Left hindlimb (tissue), 1 donor: Measurements from ENCODE around the gene ABR.
"Not testable (repeated sequence)": the region's sequence is repeated elsewhere in the genome, so short reads cannot be mapped to it uniquely, and the experiment has no call there.

ENCODE experiments used
- DNase-seq: peaks from one replicate; pipeline ENCODE4 v3.0.0-alpha.2; 2018

The ABR gene

DNA sequence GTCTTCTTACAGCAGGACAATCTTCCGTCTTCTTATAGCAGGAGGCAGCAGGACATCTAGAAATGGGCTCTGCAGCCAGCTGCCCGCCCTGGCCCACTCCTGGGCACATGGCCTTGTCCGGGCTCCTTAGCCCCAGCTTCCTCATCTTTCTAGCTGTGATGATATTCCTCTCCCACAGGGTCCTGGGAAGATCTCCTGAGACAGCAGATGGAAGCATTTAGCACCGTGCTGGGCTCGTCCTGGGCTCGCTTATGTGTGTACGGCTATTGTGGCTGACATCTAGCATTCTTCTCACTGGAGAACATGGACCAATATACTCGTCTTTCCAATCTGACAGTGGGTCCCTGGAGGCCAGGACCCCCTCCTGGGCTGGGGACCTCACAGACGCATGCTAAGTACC is 134.3 kb downstream of the ABR start:
- no peak for DNase-seq

DNA sequence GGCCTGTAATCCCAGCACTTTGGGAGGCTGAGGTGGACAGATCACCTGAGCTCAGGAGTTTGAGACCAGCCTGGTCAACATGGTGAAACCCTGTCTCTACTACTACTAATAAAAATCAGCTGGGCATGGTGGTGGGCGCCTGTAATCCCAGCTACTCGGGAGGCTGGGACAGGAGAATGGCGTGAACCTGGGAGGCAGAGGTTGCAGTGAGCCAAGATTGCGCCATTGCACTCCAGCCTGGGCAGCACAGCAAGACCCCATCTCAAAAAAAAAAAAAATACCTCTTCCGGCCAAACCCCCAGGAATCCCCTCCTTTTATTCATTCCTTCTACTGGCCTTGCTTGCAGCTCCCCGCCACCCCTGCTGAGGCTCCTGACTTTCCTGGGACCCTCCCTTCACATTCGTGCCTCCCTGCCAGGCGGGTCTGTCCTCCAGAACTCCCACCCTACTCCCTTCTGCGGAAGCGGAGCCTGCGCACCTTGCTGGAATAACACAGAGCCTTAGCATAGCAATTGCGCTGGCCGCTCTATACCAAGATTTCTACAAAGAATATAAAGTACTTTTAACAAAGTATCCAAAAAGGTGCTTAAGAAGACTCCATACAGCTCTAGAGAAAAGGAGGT is 135.3 kb downstream of the ABR start:
- DNase-seq, result not testable (repeated sequence)

DNA sequence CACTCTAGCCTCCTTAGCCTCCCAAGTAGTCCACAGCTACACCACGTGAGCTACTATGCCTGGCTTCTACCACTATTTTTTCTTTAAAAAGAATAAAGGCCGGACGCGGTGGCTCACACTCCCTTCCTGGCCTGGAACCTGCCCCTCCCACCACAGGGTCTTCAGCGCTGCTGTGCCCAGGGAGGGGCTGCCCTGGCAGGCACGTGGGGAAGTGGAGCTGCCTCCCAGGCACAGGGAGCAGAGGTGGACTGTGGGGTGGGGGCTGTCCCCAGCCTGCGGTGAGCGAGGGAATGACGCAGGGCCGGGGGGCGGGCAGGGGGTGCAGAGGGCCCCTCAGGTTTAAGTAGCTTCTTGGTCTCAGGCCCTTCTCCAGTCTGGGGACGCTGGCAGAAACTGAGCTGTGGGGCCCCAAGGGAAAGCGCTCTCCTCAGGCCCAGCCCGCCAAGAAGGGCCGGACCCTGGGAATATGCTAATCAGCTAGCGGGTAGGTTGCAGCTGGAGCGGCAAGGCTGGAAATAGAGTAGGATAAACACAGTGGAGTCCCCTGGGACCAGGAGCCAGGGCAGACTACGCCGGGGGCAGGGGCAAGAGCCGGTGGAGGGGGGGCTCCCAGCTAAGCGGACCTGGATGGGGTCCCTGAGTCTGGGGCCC is 136.1 kb downstream of the ABR start:
- peak; percentile 77 for DNase-seq

DNA sequence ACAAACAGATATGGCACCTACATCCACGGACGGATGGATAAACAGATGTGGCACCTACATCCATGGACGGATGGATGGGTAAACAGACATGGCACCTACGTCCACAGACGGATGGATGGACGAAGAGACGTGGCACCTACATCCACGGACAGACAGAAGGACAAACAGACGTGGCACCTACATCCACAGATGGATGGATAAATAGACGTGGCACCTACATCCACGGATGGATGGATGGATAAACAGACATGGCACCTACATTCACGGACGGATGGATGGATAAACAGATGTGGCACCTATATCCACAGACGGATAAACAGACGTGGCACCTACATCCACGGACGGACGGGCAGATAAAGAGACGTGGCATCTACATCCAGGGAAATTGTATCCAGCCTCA is 137.3 kb downstream of the ABR start:
- no peak for DNase-seq

DNA sequence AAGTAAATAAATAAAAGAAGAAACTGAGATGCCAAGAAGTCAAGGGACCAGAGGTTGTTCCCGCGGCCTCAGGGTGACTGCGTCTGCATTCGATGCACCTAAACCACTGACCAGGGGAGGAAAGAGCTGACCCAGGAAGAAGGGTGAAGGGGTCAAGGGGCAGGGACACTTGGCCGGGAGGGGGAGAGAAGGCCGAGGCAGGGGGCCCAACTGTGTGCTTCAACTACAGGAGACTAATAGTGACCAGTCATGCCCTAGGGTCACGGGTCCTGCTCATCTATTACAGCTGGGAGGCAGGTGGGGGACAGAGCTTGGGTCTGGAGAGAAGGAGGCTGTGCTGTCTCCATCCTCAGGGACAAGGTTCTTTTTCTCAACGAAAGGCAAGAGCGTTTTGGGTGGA is 138.0 kb downstream of the ABR start:
- DNase-seq, result no peak

DNA sequence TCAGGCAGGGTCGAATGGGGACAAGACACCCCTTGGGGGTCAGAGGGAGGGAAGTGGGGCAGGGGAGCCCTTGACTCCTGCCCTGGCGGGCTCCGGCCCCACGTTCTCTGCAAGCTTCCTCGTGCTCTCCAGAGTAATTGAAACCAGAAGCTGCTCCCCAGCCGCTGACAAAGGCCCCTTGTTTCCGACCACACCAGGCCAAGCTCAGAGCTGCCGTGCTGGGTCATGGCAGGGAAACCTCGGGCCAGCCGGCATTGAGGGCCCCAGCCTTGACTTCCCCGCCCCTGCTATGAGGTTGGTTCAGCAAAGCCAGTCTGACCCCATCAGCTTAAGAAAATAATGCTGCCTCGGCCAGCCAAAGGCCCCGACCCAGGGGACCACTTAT is 139.6 kb downstream of the ABR start:
- peak; percentile 75 for DNase-seq

DNA sequence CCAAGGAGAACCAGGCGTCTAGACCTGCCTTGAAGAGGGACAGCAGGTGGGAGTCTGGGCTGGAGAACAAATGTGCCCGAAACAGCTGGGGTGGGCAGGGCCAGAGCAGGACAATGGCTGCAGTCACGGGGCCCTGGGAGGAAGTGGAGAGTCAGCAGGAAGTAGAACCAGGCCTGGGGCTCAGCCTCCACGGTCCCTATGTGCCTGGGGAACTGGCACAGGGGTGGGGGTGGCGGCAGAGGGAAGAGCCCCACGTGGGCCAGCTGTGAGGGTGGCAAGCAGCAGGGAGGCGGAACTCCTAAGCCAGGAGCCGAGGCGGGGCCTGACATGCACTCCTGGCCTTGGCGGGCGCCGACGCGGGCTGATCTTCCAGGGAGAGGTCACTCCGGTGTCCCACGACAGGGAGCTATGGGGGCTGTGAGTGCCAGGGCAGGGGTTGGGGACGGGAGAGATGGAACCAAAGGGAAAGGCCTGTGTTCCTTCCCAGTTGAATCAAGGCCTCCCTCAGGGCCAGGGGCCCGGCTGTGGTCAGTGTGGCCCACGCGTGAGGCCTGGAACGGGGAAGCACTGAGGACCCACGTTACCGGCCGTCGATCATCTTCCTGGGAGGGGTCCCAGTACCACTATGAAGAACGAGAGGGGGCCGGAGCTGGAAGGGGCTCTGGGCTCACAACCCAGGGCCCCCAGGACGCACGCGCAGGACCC is 140.1 kb downstream of the ABR start:
- peak; percentile 83 for DNase-seq

DNA sequence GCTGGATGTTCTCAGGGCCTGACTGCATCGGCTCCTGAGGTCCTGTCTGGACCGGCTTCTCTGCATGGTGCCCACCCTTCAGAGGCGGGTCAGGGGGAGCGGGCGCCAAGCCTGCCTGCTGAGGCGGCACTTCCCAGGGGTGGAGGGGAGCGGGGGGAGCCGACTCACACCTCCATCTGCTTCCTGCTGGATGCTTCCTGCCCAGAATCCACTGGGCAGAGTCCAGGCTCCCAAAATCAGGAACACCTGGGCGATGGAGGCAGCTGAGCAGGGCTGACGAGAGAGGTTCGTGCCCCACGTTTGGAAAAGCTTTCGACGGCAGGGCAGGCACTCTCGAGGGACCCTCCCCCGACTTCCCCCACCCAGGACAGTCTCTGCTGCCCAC is 140.7 kb downstream of the ABR start:
- peak; percentile 63 for DNase-seq

DNA sequence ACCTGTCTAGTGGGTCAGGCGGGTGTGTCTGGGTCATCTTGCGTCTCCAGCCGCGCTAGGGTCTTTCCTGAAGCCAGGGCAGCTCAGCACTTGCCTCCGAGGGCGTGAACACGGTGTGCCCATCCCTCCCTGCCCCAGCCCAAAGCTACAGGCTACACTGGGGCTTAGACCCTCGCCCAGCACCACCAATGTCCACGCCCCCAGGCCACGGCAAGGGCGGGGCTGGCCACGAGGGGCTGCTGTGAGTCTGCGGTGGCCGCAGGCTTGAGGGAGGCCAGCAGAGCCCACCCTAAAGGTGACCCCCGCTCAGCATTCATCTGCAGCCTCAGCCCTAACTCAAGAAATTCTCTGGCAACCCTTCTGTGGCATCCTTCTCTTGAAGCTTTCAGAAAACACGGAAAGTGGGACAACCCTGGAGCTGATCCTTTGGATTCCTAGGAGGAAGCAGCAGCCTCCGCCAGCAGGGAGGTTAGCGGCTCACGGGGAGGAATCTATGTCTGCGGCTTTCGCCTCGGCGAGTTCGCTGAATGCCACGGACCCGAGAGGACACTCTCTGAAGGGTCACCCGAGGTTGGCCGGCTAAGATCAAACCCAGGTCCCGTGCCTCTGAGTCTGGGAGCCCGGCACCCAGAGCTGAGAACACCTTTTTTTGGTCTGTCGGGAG is 141.2 kb downstream of the ABR start:
- no peak for DNase-seq

DNA sequence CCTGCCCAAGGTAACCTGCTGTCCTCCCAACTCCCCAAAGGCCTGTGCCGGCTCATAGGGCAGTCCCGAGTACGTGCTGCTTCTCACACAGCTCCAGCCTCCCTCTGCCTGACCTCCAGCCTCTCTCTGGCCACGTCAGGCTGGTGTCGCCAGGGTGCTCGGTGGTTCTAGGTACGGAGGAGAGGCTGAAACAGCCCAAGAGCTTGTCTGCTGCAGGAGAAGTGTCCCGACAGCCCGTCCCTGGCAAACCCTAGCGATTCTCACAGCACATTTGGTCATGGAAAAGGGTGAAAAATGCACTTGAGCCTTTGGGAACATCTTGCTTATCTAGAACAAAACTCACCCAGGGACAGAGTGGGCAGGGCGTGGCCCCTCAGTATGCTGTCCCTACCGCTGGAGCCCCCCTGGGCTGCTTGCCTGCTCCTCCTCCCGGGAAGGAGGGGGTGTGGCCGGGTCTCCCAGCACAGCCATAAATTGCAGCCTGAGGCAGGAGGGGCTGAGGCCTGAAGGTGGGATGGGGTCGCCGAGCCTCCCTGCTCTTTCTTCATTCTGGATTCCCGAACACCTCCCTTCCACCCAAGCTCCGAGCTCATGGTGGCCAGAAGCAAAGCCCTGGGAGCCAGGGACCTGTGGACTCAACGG is 142.4 kb downstream of the ABR start:
- no peak for DNase-seq

DNA sequence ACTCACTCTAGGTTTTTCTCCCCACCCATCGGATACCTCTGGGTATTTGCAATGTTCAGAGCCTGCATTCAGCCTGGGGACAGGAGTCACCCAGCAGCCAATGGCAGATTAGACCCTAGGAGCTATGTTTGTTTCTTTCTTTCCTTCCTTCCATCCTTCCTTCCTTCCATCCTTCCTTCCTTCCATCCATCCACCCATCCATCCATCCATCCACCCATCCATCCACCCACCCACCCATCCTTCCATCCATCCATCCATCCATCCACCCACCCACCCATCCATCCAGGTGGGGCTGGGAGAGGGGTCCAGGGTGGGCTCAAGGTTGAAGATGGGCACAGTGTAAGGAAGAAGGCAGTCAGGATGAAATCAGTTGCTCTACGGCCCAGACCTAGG is 142.9 kb downstream of the ABR start:
- no peak for DNase-seq

DNA sequence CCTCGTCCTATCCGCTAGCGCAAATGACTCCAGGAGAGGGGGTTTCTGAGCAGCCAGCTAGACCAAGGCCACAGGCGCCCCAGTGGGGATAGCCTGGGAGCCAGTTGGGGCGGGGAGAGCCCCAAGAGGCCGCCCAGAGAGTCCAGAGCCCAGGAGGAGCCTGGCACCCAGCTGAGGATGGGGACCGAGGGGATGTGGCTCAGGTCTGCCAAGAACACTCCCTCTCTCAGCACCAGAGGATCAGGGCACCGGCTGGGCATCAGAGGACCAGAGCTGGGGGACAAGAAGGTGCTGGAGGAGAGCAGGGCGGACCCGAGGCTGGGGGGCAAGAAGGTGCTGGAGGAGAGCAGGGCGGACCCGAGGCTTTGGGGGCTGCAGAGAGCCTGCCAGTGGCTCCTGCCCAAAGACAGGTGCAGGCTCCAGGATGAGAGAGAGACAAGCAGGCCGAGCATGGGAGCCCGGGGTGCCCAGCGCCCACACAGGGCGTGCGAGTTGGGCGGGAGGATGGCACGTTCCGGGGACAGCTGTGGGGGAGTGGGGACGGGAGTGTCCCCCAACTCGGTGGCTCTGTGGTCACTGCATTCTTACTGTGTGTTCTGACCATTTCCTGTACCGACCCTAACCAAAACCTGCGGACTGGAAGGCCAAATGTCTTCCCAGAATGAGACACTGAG is 143.5 kb downstream of the ABR start:
- DNase-seq, result no peak

DNA sequence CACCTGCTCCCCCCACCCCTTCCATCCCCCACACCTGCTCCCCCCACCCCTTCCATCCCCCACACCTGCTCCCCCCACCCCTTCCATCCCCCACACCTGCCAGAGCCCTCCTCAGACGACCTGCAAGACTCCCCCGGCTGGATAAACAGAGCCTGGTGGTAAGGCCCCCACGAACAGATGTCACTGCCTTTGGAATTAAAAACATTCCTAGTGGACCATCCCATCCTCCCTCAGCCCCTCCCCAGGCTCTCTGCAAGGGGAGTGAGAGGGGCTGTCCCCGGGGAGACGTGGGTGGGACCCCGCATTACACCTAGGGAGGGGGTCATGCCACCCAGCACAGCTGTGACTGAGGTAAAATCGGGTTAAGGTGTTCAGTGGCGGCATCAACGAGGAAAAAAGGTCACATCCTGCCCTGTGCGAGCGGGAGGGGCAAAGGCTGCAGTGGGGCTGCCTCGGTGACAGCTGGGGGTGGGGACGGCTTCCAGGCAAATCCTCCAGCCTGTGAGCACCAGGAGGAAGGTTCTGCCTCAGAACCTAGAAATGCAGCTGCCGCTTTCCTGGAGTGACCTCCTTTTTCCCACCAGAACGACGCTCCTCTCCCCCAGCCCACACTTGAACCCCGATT is 144.1 kb downstream of the ABR start:
- no peak for DNase-seq

DNA sequence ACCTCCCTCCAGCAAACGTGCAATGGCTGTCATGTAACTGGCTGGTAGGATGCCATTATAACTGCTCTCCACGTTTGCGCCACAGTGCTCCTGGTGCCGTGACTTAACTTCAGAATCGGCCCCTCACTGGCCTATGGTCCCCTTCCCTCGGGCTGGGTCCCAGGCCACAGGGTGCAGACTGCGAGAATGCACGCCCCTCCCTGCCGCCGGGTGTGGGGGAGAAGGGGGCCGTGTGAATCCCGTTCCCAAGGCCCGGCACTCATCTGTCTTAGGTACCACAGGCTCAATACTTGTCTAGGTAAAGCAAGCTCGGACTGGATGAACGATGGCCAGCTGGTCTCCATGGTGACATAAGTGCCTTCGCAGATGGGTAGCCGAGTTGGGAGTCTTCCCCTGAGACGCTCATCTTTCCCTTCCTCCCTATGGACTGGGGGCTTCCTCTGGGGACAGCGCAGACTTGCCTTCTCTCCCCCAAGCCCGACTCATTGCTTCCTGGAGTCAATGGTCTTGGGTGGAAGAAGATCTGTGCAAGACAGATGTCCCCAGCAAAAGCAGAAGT is 145.1 kb downstream of the ABR start:
- no peak for DNase-seq

DNA sequence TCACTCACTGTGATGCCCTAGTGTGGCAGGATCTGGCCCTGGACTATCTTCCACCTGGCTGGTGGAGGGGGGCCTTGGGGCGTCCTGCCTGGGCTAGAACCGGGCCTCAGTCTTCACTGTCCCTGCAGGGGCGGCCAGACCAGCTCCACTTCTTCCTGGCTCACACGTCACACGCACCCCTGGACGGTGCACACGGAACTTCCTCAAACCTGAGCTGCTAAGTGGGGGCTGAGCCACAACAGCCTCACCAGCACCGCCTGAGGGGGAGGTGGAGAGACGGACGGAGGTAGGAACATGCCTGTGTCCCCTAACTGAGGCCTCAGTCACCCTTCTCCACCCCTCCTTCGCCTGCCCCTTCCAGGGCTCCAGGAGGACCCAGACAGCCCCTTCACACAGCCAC is 146.3 kb downstream of the ABR start:
- DNase-seq, result no peak

DNA sequence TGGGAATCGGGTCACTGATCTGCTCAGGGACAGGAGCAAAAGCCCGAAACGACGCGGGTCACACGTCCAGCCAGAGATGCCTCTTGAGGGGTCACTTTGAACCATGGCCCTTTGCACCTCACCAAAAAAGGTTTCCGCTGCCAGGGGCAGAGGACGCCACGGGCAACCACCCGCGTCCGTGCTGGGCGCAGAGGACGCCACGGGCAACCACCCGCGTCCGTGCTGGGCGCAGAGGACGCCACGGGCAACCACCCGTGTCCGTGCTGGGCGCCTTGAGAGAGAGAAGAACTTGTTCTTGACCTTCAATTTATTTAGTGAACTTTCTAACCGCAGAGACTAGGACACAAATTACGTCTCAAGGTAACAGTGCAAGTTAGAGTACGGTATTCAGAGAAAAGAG is 147.4 kb downstream of the ABR start:
- no peak for DNase-seq

DNA sequence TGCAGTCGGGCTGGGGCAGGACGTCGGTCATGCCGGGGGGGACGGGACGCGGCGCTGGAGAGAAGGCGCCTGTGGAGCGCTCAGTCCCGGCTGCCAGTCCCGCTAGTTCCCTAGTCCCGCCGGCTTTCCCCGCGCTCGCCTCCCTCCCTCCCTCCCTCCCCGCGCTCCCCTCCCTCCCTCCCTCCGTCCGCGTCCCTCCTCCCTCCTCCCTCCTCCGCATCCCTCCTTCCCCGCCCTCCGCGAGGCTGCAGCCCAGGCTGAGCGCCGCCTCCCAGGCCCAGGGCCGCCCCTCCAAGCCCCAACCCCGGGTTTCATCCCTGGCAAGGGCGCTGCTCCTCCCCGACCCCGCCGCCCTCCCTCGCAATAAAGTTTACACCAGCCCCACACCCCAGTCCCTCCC is 148.1 kb downstream of the ABR start:
- DNase-seq, result peak; percentile 91

DNA sequence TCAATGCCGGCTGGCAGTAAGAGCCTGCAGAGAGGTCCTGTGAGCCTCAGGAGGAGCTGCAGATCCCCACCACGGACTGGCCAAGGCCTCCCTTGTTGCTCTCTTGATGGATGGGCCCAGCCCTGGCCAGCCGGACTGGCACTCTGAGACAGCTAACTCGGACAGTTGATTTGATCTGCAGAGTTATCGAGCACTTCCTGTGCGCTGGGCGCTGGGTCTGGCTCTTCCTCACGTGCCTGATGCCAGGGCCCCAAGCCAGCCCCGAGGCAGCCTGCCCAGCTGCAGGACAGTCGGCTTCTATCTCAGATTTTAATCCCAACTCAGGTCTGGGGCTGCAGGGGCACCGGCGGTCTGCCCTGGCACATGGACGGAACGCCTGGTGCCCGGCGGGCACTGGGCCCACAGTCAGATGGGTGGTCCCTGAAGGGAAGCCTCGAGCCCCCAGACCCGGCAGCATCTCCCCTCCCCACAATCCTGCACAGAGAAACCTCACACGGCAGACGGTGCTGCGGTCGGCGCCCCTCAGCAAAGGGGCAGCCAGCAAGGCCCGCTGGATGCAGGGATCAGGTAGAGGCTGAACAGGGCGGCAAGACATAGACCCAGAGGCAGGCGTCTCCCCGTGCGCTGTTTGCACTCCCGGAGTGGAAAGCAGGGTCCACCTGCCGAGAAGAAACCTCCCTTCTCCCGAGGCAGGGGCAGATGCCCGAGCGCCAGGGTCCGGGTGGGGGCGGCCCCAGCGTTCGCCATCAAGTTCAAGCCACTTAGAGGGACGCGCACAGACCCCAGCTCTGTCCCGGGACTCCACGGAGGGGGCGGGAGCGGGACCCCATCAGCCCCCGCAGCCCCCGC is 148.9 kb downstream of the ABR start:
- no peak for DNase-seq

DNA sequence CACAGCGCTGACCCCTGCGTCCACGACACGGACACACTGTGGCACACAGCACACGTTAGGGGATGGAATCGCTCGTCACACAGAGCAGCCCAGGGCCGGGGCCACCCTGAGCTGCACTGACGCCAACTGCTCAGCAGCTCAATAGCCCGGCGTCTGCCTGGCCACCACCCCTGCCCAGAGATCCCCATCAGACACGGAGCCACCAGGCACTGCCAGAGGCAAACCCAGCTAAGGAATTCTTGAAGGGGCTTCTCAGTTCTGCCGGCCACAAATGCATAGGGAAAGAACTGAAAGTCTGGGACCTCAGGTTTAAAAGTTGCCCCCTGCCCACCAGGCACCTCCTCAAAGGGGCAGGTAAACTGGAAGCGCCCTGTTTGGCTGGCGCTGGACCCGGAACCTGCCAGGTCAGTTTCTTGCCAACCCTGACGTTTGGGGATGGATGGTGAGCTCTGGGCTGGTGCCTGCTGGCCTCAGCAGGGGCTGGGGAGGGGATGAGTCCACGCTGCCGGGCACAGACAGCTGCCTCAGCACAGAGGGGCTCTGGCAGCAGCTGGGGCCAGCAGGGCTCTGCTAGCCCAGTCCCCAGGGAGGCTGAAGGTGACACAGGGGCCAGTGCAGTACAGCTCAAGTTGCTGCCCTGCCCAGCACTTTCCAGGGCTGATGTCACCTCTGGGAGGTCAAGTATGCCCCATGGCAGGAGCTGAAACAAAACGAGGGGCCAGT is 149.7 kb downstream of the ABR start:
- peak; percentile 67 for DNase-seq

DNA sequence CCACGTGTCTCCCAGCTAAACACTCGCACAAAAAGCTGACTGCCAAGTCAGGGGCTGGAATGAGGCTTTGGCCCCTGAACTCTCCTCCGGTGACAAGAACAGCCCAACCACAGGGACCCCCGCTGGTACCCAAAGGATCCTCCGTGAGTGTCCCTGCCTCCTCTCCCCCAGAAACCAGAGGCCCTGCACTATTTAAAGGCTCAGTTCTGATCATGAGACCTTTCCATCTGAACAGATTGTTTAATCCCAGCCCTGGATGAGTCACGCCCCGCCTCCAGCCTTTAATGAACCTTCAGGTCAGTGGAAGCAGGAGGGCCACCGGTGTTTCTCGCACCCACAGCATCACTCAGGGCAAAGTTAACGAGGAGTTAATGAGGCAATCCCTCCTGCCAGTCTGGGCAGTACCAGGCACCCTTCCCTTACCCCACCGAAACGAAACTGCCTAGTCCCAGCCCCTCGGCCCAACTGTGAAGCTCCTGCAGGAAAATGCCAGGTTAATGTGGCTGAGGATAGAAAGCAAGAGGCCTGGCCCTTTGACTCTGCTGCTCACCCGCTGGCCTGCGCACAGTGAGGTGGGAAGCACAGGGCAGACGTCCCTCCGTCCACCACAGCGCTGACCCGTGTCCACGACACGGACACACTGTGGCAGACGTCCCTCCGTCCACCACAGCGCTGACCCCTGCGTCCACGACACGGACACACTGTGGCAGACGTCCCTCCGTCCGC is 150.4 kb downstream of the ABR start:
- DNase-seq, result no peak
